GM19452 (cell line): ENCODE measurements around the gene CACFD1.

ENCODE experiments used
- ATAC-seq: cut with Tn5 transposase; IDR thresholded peaks from one replicate; pipeline ENCODE4 v1.9.1; 2021; ENCODE audit not compliant: unreplicated experiment

Gene CACFD1

GRCh38 chr9:133496861-133497842 is 37.4 kb downstream of the CACFD1 start:
- no peak for ATAC-seq

- no peak for ATAC-seq
These were observed 39.5 kb downstream of the CACFD1 start for GRCh38 chr9:133499132-133499891.

GRCh38 chr9:133499892-133500270 is 40.1 kb downstream of the CACFD1 start:
- ATAC-seq: no peak

- no peak for ATAC-seq
These were observed 42.3 kb downstream of the CACFD1 start for GRCh38 chr9:133502112-133502511.

GRCh38 chr9:133505186-133505830 is 45.5 kb downstream of the CACFD1 start:
- ATAC-seq: no peak

GRCh38 chr9:133505901-133506652 is 46.3 kb downstream of the CACFD1 start:
- no peak for ATAC-seq

GRCh38 chr9:133506653-133507038 is 46.9 kb downstream of the CACFD1 start:
- ATAC-seq: no peak

- no peak for ATAC-seq
These were observed 47.6 kb downstream of the CACFD1 start for GRCh38 chr9:133507246-133507965.

GRCh38 chr9:133508046-133508445 is 48.3 kb downstream of the CACFD1 start:
- no peak for ATAC-seq

- no peak for ATAC-seq
These were observed 49.7 kb downstream of the CACFD1 start for GRCh38 chr9:133509179-133510083.

GRCh38 chr9:133510926-133511505 is 51.2 kb downstream of the CACFD1 start:
- no peak for ATAC-seq

- ATAC-seq: no peak
These were observed 51.8 kb downstream of the CACFD1 start for GRCh38 chr9:133511607-133512006.

GRCh38 chr9:133512253-133513213 is 52.8 kb downstream of the CACFD1 start:
- no peak for ATAC-seq

GRCh38 chr9:133513214-133514100 is 53.7 kb downstream of the CACFD1 start:
- ATAC-seq: no peak

- no peak for ATAC-seq
These were observed 54.9 kb downstream of the CACFD1 start for GRCh38 chr9:133514460-133515239.

GRCh38 chr9:133515240-133515610 is 55.4 kb downstream of the CACFD1 start:
- no peak for ATAC-seq
